ENCODE data around the gene NOTUM.

GRCh38 chr17:81928544-81929252 is 32.3 kb downstream of the NOTUM start:
- no peak for TF ChIP-seq POLR2A (IDR thresholded peaks at IDR 0.05)
- no peak for TF ChIP-seq CTCF (IDR thresholded peaks at IDR 0.05 in 4 of 5, conservative IDR thresholded peaks at IDR 0.05 in 1 of 5)

Measured in gastrocnemius medialis (tissue), 4 donors.